Kidney (tissue), 14 donors: ENCODE results near the gene USP40. TPM values are rescaled to one million over a fixed set of nuclear protein-coding genes. Genes with fewer than 3 reads are reported as not detected.

Experiments
- DNase-seq, 5 donors: peaks; one replicate each; pipeline ENCODE4 v3.0.0-alpha.2; 2013 to 2020
- FAIRE-seq: peaks from 2 replicates; lab custom pipeline; 2012; peaks lifted over from hg19 to GRCh38; lab: Jason Lieb, UNC
- H3K27ac ChIP-seq, 2 donors: one replicate each; pipeline ENCODE4 v1.7.0; 2013; ENCODE audit warnings: low read depth in 2 of 2, low read length in 2 of 2, inconsistent platforms in 1 of 2
- H3K27me3 ChIP-seq: one replicate; pipeline ENCODE4 v1.7.1; 2013; ENCODE audit warnings: low read length, inconsistent platforms; ENCODE audit not compliant: control insufficient read depth, insufficient read depth
- H3K36me3 ChIP-seq, 3 donors: one replicate each; pipeline versions ENCODE4 v1.7.0 to v1.7.1; 2013; ENCODE audit warnings: low read length in 3 of 3, control low read depth in 1 of 3, inconsistent platforms in 1 of 3; ENCODE audit not compliant: insufficient read depth in 3 of 3, control insufficient read depth in 2 of 3
- H3K4me1 ChIP-seq, 3 donors: one replicate each; pipeline versions ENCODE4 v1.7.0 to v1.7.1; 2013; ENCODE audit warnings: low read length in 3 of 3, inconsistent platforms in 1 of 3, low read depth in 1 of 3; ENCODE audit not compliant: control insufficient read depth in 2 of 3, insufficient read depth in 2 of 3
- H3K4me3 ChIP-seq, 3 donors: one replicate each; pipeline versions ENCODE4 v1.7.0 to v1.8.1; 2013; ENCODE audit warnings: low read length in 3 of 3, control low read depth in 1 of 3, inconsistent platforms in 1 of 3
- H3K9ac ChIP-seq, 3 donors: one replicate each; pipeline versions ENCODE4 v1.7.0 to v1.7.1; 2013; ENCODE audit warnings: low read length in 3 of 3, control low read depth in 1 of 3, inconsistent platforms in 1 of 3
- H3K9me3 ChIP-seq, 3 donors: one replicate each; pipeline versions ENCODE4 v1.7.0 to v1.7.1; 2013; ENCODE audit warnings: low read length in 3 of 3, control low read depth in 1 of 3, inconsistent platforms in 1 of 3; ENCODE audit not compliant: control insufficient read depth in 2 of 3, insufficient read depth in 1 of 3
- intact Hi-C: fragments of 100-400 bp; cut with DNase I; formaldehyde crosslinking; loops from one replicate; pipeline ENCODE4 v1.11.1; 2022
- polyA plus RNA-seq: library from polyadenylated mRNA; stranded (reverse); fragments of 350-450 nt; fragmentation: Illumina TruSeq; extraction: RNeasy Lipid Tissue Mini Kit (QIAGEN cat#74804); gene quantifications from one replicate; pipeline ENCODE4 v1.2.3, GENCODE V29; 2014; ENCODE audit warnings: low read depth, low replicate concordance; ENCODE audit not compliant: insufficient read depth
- total RNA-seq: library from RNA; stranded (reverse); fragmentation: NEBNext Ultra II Directional; extraction: Animal tissue kit (Norgen Biotek cat#: 25700); gene quantifications from one replicate; pipeline ENCODE4 v1.2.1, GENCODE V29; 2021
- TF ChIP-seq, protein P1 (sequence below): IDR thresholded peaks from 3 replicates; pipeline ENCODE4 v1.5.1; 2012; ENCODE audit warnings: mild to moderate bottlenecking, moderate library complexity, borderline replicate concordance; ENCODE audit not compliant: insufficient read depth; ENCODE audit errors: extremely low read depth
- donor health status: control.
- donor health status: control.
- donor health status: control.
- donor health status: control.
- donor health status: control.
- donor health status: DM: yes; HTN: yes; CAD: no.
- donor health status: Normal renal cell carcinoma (clear cell type).

The USP40 gene
- total and polyA plus RNA-seq, 2 donors from 2014 or later, result 28.5 to 51.6 TPM

DNA sequence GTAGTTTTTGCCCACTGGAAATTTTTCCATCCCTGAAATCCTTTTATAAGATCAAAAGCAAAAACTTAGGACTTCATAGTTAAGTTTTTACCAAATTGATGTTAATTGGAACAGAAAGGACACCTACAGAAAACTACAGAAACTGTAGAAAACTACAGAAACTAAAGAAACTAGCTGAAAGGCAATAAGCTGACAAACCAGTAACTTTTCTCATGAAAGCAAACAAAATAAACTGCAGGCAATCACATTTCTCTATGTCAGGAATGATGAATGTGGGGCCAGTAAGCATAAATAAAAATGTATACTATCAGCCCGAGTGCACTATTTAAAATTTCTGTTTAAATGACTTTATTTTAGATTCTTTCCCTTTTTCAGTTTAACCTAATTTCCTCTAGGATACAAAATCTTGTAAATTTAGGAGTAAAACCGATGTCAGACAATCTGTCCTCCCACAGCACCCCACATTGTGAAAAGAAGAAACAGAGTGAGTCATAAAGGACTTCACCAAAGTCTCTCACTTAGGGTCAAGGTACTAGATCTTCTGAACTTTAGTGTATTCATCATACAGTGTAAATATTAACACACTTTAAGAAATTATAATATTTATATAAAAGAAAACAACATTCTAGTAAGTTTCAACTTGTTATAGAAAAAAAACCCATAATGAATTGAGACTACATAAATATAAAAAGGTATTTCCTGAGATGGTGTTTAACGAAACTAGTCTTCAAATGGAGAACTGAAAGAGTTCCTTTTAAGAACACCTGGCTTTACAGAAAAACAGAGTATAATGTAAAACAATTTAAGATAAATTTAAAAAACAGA, 46.6 kb downstream of the USP40 start:
- no peaks in the 10 kb centered on the region for H3K4me1 ChIP-seq
- TF ChIP-seq, protein P1, sequence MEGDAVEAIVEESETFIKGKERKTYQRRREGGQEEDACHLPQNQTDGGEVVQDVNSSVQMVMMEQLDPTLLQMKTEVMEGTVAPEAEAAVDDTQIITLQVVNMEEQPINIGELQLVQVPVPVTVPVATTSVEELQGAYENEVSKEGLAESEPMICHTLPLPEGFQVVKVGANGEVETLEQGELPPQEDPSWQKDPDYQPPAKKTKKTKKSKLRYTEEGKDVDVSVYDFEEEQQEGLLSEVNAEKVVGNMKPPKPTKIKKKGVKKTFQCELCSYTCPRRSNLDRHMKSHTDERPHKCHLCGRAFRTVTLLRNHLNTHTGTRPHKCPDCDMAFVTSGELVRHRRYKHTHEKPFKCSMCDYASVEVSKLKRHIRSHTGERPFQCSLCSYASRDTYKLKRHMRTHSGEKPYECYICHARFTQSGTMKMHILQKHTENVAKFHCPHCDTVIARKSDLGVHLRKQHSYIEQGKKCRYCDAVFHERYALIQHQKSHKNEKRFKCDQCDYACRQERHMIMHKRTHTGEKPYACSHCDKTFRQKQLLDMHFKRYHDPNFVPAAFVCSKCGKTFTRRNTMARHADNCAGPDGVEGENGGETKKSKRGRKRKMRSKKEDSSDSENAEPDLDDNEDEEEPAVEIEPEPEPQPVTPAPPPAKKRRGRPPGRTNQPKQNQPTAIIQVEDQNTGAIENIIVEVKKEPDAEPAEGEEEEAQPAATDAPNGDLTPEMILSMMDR, result no peak
- FAIRE-seq, result no peak
- no peaks in the 10 kb centered on the region for H3K9me3 ChIP-seq
- H3K27ac ChIP-seq, result no peak overlapping the region
- peaks cover 2 to 34% (median 14%) of the 10 kb centered on the region in 3 donors for H3K36me3 ChIP-seq
- H3K27me3 ChIP-seq, result no peaks in the 10 kb centered on the region
- no peak for DNase-seq
- intact Hi-C loops, result no loop called here
- no peak overlapping the region for H3K9ac ChIP-seq
- no peak overlapping the region for H3K4me3 ChIP-seq

DNA sequence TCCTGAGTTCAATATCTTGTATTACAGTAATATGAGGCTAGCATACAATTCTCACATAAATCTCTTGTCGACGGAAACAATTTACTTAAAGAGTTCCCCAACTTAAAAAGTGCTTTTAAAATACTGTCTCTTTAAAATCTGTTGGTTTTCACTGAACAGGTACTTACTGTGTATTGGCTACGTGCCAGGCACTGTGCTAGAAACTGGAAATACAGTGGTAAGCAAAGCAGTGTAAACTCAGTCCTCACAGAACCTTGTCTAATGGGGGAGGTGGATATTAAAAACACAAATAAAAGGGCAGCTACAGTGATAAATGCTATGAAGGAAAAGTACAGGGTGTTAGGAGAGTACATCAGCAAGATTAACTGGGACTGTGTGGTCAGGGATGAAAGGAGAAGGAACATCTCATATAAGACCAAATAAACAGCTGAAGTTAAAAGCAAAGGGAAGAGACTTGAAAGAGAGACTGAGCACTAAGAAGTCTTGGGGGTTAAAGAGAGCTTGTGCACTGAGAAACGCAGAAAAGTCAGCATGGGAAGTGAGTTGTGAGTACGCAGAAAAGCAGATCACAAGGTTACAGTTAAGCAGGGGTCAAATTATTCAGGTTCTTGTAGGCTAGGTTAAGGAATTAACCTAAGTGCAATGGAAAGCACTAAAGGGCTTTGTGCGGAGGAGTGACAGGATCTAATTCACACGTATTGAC, 52.5 kb downstream of the USP40 start:
- no peak overlapping the region for H3K9ac ChIP-seq
- DNase-seq, result peak in 2 of 5 donors; percentile 37 to 45
- H3K4me3 ChIP-seq, result no peak overlapping the region
- peaks cover 0 to 6% (median 2%) of the 10 kb centered on the region in 3 donors for H3K36me3 ChIP-seq
- no peak overlapping the region for H3K27ac ChIP-seq
- FAIRE-seq, result no peak
- TF ChIP-seq, protein P1, result no peak
- no peaks in the 10 kb centered on the region for H3K27me3 ChIP-seq
- H3K4me1 ChIP-seq, result peaks cover 0 to 11% (median 3%) of the 10 kb centered on the region in 3 donors
- intact Hi-C loops, result no loop called here
- no peaks in the 10 kb centered on the region for H3K9me3 ChIP-seq

DNA sequence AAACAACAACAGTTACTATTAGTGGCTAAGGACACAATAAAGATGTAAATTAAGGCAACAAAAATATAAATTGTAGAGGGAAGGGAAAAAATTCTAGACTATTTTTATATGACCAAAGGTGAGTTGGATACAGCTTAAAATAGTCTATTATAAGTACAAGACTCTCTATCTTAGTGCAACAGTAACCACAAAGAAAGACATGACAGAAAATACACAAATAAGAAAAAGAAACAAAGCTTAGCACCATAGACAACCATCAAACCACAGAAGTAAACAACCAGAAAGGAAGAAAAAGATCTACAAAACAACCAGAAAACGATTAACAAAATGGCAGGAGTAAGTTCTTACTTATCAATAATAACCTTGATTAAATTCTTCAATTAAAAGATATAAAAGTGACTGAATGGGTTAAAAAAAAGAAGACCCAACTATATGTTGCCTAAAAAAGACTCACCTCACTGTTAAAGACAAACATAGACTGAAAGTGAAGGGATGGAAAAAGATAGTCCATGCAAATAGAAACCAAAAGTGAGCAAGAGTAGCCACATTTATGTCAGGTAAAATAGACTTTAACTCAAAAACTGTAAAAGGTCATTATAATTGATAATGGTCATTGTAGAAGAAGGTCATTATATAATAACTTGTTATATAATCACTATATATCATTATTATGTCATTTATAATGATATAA, 62.5 kb downstream of the USP40 start:
- TF ChIP-seq, protein P1, result no peak
- peaks cover 9 to 35% (median 9%) of the 10 kb centered on the region in 3 donors for H3K36me3 ChIP-seq
- no peak for FAIRE-seq
- H3K27ac ChIP-seq, result no peak overlapping the region
- H3K9me3 ChIP-seq, result peaks cover 0 to 13% (median 0%) of the 10 kb centered on the region in 3 donors
- H3K4me3 ChIP-seq, result no peak overlapping the region
- no peak for DNase-seq
- H3K4me1 ChIP-seq, result no peaks in the 10 kb centered on the region
- intact Hi-C loops, result no loop called here
- H3K9ac ChIP-seq, result no peak overlapping the region
- no peaks in the 10 kb centered on the region for H3K27me3 ChIP-seq
